ENCODE results near the gene OTOP2.
"Not testable (repeated sequence)": the region's sequence is repeated elsewhere in the genome, so short reads cannot be mapped to it uniquely, and the experiment has no call there.

The OTOP2 gene

GRCh38 chr17:74968361-74968780, 44.3 kb downstream of the OTOP2 start:
- TF ChIP-seq, protein P1, sequence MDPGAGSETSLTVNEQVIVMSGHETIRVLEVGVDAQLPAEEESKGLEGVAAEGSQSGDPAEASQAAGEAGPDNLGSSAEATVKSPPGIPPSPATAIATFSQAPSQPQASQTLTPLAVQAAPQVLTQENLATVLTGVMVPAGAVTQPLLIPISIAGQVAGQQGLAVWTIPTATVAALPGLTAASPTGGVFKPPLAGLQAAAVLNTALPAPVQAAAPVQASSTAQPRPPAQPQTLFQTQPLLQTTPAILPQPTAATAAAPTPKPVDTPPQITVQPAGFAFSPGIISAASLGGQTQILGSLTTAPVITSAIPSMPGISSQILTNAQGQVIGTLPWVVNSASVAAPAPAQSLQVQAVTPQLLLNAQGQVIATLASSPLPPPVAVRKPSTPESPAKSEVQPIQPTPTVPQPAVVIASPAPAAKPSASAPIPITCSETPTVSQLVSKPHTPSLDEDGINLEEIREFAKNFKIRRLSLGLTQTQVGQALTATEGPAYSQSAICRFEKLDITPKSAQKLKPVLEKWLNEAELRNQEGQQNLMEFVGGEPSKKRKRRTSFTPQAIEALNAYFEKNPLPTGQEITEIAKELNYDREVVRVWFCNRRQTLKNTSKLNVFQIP (CRISPR knock-in tag; IDR thresholded peaks at IDR 0.05; ENCODE audit: borderline replicate concordance, low read depth) = no peak
- TF ChIP-seq, protein P2, sequence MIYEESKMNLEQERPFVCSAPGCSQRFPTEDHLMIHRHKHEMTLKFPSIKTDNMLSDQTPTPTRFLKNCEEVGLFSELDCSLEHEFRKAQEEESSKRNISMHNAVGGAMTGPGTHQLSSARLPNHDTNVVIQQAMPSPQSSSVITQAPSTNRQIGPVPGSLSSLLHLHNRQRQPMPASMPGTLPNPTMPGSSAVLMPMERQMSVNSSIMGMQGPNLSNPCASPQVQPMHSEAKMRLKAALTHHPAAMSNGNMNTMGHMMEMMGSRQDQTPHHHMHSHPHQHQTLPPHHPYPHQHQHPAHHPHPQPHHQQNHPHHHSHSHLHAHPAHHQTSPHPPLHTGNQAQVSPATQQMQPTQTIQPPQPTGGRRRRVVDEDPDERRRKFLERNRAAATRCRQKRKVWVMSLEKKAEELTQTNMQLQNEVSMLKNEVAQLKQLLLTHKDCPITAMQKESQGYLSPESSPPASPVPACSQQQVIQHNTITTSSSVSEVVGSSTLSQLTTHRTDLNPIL (CRISPR knock-in tag; IDR thresholded peaks at IDR 0.05; ENCODE audit: low read depth) = no peak
- TF ChIP-seq GLIS3 (CRISPR knock-in tag; IDR thresholded peaks at IDR 0.05) (no peak), ARNTL (CRISPR knock-in tag; IDR thresholded peaks at IDR 0.05; ENCODE audit: borderline replicate concordance, low read depth) (no peak), TOX (CRISPR knock-in tag; IDR thresholded peaks at IDR 0.05; ENCODE audit: borderline replicate concordance) (no peak), CSDC2 (CRISPR knock-in tag; IDR thresholded peaks at IDR 0.05) (no peak), RARB (CRISPR knock-in tag; IDR thresholded peaks at IDR 0.05) (no peak)
- no peak for ATAC-seq

GRCh38 chr17:74969501-74969900, 45.4 kb downstream of the OTOP2 start:
- not testable (repeated sequence) for ATAC-seq

- ATAC-seq = no peak
- TF ChIP-seq CSDC2 (CRISPR knock-in tag; IDR thresholded peaks at IDR 0.05) (no peak), PPARA (CRISPR knock-in tag; IDR thresholded peaks at IDR 0.05; ENCODE audit: borderline replicate concordance) (no peak), BACH2 (CRISPR knock-in tag; IDR thresholded peaks at IDR 0.05; ENCODE audit: borderline replicate concordance) (no peak), TOX (CRISPR knock-in tag; IDR thresholded peaks at IDR 0.05; ENCODE audit: borderline replicate concordance) (no peak), OSR1 (CRISPR knock-in tag; IDR thresholded peaks at IDR 0.05) (no peak), ZNF8 (CRISPR knock-in tag; IDR thresholded peaks at IDR 0.05) (no peak), GLIS3 (CRISPR knock-in tag; IDR thresholded peaks at IDR 0.05) (no peak), RARB (CRISPR knock-in tag; IDR thresholded peaks at IDR 0.05) (no peak), ZNF70 (CRISPR knock-in tag; IDR thresholded peaks at IDR 0.05) (no peak), ZFP30 (CRISPR knock-in tag; IDR thresholded peaks at IDR 0.05) (no peak), TCF4 (CRISPR knock-in tag; IDR thresholded peaks at IDR 0.05; ENCODE audit: borderline replicate concordance) (no peak)
- TF ChIP-seq, protein P1 (CRISPR knock-in tag; IDR thresholded peaks at IDR 0.05; ENCODE audit: borderline replicate concordance, low read depth) = no peak
- TF ChIP-seq, protein P3, sequence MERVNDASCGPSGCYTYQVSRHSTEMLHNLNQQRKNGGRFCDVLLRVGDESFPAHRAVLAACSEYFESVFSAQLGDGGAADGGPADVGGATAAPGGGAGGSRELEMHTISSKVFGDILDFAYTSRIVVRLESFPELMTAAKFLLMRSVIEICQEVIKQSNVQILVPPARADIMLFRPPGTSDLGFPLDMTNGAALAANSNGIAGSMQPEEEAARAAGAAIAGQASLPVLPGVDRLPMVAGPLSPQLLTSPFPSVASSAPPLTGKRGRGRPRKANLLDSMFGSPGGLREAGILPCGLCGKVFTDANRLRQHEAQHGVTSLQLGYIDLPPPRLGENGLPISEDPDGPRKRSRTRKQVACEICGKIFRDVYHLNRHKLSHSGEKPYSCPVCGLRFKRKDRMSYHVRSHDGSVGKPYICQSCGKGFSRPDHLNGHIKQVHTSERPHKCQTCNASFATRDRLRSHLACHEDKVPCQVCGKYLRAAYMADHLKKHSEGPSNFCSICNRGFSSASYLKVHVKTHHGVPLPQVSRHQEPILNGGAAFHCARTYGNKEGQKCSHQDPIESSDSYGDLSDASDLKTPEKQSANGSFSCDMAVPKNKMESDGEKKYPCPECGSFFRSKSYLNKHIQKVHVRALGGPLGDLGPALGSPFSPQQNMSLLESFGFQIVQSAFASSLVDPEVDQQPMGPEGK (CRISPR knock-in tag; IDR thresholded peaks at IDR 0.05; ENCODE audit: borderline replicate concordance) = no peak
- TF ChIP-seq, protein P4, sequence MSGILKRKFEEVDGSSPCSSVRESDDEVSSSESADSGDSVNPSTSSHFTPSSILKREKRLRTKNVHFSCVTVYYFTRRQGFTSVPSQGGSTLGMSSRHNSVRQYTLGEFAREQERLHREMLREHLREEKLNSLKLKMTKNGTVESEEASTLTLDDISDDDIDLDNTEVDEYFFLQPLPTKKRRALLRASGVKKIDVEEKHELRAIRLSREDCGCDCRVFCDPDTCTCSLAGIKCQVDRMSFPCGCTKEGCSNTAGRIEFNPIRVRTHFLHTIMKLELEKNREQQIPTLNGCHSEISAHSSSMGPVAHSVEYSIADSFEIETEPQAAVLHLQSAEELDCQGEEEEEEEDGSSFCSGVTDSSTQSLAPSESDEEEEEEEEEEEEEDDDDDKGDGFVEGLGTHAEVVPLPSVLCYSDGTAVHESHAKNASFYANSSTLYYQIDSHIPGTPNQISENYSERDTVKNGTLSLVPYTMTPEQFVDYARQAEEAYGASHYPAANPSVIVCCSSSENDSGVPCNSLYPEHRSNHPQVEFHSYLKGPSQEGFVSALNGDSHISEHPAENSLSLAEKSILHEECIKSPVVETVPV (CRISPR knock-in tag; IDR thresholded peaks at IDR 0.05) = no peak
- TF ChIP-seq, protein P2 (CRISPR knock-in tag; IDR thresholded peaks at IDR 0.05; ENCODE audit: low read depth) = no peak
- TF ChIP-seq, protein P5, sequence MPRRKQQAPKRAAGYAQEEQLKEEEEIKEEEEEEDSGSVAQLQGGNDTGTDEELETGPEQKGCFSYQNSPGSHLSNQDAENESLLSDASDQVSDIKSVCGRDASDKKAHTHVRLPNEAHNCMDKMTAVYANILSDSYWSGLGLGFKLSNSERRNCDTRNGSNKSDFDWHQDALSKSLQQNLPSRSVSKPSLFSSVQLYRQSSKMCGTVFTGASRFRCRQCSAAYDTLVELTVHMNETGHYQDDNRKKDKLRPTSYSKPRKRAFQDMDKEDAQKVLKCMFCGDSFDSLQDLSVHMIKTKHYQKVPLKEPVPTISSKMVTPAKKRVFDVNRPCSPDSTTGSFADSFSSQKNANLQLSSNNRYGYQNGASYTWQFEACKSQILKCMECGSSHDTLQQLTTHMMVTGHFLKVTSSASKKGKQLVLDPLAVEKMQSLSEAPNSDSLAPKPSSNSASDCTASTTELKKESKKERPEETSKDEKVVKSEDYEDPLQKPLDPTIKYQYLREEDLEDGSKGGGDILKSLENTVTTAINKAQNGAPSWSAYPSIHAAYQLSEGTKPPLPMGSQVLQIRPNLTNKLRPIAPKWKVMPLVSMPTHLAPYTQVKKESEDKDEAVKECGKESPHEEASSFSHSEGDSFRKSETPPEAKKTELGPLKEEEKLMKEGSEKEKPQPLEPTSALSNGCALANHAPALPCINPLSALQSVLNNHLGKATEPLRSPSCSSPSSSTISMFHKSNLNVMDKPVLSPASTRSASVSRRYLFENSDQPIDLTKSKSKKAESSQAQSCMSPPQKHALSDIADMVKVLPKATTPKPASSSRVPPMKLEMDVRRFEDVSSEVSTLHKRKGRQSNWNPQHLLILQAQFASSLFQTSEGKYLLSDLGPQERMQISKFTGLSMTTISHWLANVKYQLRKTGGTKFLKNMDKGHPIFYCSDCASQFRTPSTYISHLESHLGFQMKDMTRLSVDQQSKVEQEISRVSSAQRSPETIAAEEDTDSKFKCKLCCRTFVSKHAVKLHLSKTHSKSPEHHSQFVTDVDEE (CRISPR knock-in tag; IDR thresholded peaks at IDR 0.05) = no peak
Measured at GRCh38 chr17:74970395-74970794, 46.3 kb downstream of the OTOP2 start.
